Measurements from ENCODE around the gene SAAL1. TPM values are rescaled to one million over a fixed set of nuclear protein-coding genes. Genes with fewer than 3 reads are reported as not detected.

Gene SAAL1
- total RNA-seq, 1 experiment from 2014 or later, result 41.2 TPM

DNA sequence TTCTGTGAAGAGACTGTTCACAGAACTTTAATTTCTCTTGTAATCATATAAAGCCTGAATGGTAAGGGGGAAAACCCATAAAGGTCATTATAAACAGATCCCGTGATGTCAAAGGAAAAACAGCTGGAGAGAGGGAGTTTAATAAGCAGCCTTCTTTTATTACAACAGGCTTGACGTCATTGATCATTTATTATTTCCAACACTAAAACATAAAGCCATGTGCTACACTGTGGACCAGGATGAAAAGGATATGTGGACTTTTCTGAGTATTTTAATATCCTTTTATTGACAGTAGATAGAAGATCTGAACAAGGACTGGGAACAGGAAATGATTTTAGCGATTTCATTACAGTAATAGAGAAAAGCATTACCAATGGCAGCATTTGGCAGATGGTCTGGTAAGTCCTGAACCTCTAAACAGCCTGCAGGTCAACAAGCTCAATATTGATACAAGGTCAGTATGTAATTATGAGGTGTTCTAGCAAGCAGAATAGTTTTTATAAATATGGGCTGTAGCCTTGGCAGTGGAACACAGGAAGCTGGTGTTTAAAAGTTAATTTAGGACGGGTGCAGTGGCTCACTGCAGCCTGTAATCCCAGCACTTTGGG, 34.7 kb downstream of the SAAL1 start (continued):
- no peak for TF ChIP-seq EZH2phosphoT487 (IDR thresholded peaks at IDR 0.05; ENCODE audit: borderline replicate concordance)
- no peak for TF ChIP-seq EGR1 (IDR thresholded peaks at IDR 0.05; ENCODE audit: low read depth)
- TF ChIP-seq RAD21 (IDR thresholded peaks at IDR 0.05; ENCODE audit: low read depth), result no peak

DNA sequence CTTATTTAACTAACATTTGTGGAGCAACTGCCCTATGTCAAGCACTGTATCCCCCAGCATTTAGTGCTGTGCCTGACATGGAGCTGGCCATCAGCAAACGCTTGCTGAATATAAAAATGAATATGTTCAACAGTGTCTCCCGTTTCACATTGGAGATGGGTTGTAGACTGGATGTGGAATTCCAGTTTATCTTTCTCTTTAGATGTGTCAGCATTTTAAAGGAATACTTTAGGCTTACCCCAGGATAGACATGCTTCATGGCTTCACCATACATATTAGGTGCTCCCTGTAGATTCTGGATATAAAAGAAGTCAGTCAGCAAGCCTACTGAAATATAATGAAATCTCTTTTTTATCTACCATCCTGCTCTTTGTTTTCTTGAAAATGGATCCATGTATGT, 38.5 kb downstream of the SAAL1 start:
- intact Hi-C loops (cut with micrococcal nuclease), result no loop called here

More for the DNA sequence above, 38.5 kb downstream of the SAAL1 start:
- Histone ChIP-seq H3K4me3 (replicated peaks in 1 of 2; ENCODE audit: low read depth in 1 of 2, low read length in 2 of 2) (no peak overlapping the region), H3K9me3 (ENCODE audit: control insufficient read depth in 1 of 2, insufficient read depth in 1 of 2, low read depth in 1 of 2, low read length in 2 of 2) (no peaks in the 10 kb centered on the region), H3K4me2 (ENCODE audit: low read length) (no peak overlapping the region), H3K9ac (ENCODE audit: low read length) (no peak overlapping the region), H2AFZ (ENCODE audit: low read depth, low read length, poor library complexity, severe bottlenecking) (no peak overlapping the region), H3K27ac (ENCODE audit: low read depth, low read length) (no peak overlapping the region), H3K79me2 (ENCODE audit: insufficient read depth, low read length) (no peaks in the 10 kb centered on the region), H3K36me3 (ENCODE audit: control insufficient read depth in 1 of 2, insufficient read depth in 2 of 2, low read length in 2 of 2) (no peaks in the 10 kb centered on the region), H3K4me1 (ENCODE audit: control insufficient read depth in 1 of 2, insufficient read depth in 2 of 2, low read length in 2 of 2) (no peaks in the 10 kb centered on the region), H4K20me1 (ENCODE audit: insufficient read depth) (no peaks in the 10 kb centered on the region), H3K9me2 (ENCODE audit: insufficient read depth) (no peaks in the 10 kb centered on the region), H3K27me3 (ENCODE audit: insufficient read depth, low read length) (no peaks in the 10 kb centered on the region)
- no peak for DNase-seq (ENCODE audit: low read depth, low spot score)
- RAD21 ChIA-PET (ENCODE audit: low non-redundant PET in 1 of 2, low total read pairs in 2 of 2, uncharacterized antibody in 2 of 2, unreplicated experiment in 2 of 2), result no interaction called here
- POLR2A ChIA-PET, result no interaction called here
- TF ChIP-seq ZFX (IDR thresholded peaks at IDR 0.05), result no peak
- TF ChIP-seq, protein P1, sequence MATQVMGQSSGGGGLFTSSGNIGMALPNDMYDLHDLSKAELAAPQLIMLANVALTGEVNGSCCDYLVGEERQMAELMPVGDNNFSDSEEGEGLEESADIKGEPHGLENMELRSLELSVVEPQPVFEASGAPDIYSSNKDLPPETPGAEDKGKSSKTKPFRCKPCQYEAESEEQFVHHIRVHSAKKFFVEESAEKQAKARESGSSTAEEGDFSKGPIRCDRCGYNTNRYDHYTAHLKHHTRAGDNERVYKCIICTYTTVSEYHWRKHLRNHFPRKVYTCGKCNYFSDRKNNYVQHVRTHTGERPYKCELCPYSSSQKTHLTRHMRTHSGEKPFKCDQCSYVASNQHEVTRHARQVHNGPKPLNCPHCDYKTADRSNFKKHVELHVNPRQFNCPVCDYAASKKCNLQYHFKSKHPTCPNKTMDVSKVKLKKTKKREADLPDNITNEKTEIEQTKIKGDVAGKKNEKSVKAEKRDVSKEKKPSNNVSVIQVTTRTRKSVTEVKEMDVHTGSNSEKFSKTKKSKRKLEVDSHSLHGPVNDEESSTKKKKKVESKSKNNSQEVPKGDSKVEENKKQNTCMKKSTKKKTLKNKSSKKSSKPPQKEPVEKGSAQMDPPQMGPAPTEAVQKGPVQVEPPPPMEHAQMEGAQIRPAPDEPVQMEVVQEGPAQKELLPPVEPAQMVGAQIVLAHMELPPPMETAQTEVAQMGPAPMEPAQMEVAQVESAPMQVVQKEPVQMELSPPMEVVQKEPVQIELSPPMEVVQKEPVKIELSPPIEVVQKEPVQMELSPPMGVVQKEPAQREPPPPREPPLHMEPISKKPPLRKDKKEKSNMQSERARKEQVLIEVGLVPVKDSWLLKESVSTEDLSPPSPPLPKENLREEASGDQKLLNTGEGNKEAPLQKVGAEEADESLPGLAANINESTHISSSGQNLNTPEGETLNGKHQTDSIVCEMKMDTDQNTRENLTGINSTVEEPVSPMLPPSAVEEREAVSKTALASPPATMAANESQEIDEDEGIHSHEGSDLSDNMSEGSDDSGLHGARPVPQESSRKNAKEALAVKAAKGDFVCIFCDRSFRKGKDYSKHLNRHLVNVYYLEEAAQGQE (IDR thresholded peaks at IDR 0.05; ENCODE audit: low read depth), result no peak
- TF ChIP-seq CEBPB (IDR thresholded peaks at IDR 0.05; ENCODE audit: low read depth), result no peak
- no peak for TF ChIP-seq YY1 (IDR thresholded peaks at IDR 0.05; ENCODE audit: extremely low read depth, insufficient replicate concordance, low read depth, low read length)
- TF ChIP-seq, protein P2, sequence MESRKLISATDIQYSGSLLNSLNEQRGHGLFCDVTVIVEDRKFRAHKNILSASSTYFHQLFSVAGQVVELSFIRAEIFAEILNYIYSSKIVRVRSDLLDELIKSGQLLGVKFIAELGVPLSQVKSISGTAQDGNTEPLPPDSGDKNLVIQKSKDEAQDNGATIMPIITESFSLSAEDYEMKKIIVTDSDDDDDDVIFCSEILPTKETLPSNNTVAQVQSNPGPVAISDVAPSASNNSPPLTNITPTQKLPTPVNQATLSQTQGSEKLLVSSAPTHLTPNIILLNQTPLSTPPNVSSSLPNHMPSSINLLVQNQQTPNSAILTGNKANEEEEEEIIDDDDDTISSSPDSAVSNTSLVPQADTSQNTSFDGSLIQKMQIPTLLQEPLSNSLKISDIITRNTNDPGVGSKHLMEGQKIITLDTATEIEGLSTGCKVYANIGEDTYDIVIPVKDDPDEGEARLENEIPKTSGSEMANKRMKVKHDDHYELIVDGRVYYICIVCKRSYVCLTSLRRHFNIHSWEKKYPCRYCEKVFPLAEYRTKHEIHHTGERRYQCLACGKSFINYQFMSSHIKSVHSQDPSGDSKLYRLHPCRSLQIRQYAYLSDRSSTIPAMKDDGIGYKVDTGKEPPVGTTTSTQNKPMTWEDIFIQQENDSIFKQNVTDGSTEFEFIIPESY (IDR thresholded peaks at IDR 0.05; ENCODE audit: extremely low read depth, insufficient replicate concordance, low read length), result no peak
- TF ChIP-seq SRF (IDR thresholded peaks at IDR 0.05; ENCODE audit: low read depth), result no peak
- TF ChIP-seq FOSL1 (IDR thresholded peaks at IDR 0.05; ENCODE audit: low read depth), result no peak
- TF ChIP-seq EZH2 (IDR thresholded peaks at IDR 0.05), result no peak
- TF ChIP-seq TCF7L2 (IDR thresholded peaks at IDR 0.05; ENCODE audit: borderline replicate concordance, extremely low read depth, insufficient read depth, insufficient read length), result no peak
- no peak for TF ChIP-seq JUND (IDR thresholded peaks at IDR 0.05)
- TF ChIP-seq ELF1 (IDR thresholded peaks at IDR 0.05; ENCODE audit: borderline replicate concordance, low read depth), result no peak
- TF ChIP-seq, protein P3, sequence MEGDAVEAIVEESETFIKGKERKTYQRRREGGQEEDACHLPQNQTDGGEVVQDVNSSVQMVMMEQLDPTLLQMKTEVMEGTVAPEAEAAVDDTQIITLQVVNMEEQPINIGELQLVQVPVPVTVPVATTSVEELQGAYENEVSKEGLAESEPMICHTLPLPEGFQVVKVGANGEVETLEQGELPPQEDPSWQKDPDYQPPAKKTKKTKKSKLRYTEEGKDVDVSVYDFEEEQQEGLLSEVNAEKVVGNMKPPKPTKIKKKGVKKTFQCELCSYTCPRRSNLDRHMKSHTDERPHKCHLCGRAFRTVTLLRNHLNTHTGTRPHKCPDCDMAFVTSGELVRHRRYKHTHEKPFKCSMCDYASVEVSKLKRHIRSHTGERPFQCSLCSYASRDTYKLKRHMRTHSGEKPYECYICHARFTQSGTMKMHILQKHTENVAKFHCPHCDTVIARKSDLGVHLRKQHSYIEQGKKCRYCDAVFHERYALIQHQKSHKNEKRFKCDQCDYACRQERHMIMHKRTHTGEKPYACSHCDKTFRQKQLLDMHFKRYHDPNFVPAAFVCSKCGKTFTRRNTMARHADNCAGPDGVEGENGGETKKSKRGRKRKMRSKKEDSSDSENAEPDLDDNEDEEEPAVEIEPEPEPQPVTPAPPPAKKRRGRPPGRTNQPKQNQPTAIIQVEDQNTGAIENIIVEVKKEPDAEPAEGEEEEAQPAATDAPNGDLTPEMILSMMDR (IDR thresholded peaks at IDR 0.05 in 2 of 3, conservative IDR thresholded peaks at IDR 0.05 in 1 of 3; ENCODE audit: borderline replicate concordance in 1 of 3, insufficient read depth in 1 of 3, low read depth in 2 of 3, low read length in 2 of 3), result no peak
- TF ChIP-seq ZNF274 (IDR thresholded peaks at IDR 0.05; ENCODE audit: low read depth, low read length), result no peak
- ATAC-seq, result no peak
- BruUV-seq (replicated peaks), result no TSS peak
- CTCF ChIA-PET, result no interaction called here

Measured in HCT116 (cell line).